Measurements from ENCODE around the gene LRP11.
"Not testable (repeated sequence)": the region's sequence is repeated elsewhere in the genome, so short reads cannot be mapped to it uniquely, and the experiment has no call there.

Gene LRP11, protein sequence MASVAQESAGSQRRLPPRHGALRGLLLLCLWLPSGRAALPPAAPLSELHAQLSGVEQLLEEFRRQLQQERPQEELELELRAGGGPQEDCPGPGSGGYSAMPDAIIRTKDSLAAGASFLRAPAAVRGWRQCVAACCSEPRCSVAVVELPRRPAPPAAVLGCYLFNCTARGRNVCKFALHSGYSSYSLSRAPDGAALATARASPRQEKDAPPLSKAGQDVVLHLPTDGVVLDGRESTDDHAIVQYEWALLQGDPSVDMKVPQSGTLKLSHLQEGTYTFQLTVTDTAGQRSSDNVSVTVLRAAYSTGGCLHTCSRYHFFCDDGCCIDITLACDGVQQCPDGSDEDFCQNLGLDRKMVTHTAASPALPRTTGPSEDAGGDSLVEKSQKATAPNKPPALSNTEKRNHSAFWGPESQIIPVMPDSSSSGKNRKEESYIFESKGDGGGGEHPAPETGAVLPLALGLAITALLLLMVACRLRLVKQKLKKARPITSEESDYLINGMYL

DNA sequence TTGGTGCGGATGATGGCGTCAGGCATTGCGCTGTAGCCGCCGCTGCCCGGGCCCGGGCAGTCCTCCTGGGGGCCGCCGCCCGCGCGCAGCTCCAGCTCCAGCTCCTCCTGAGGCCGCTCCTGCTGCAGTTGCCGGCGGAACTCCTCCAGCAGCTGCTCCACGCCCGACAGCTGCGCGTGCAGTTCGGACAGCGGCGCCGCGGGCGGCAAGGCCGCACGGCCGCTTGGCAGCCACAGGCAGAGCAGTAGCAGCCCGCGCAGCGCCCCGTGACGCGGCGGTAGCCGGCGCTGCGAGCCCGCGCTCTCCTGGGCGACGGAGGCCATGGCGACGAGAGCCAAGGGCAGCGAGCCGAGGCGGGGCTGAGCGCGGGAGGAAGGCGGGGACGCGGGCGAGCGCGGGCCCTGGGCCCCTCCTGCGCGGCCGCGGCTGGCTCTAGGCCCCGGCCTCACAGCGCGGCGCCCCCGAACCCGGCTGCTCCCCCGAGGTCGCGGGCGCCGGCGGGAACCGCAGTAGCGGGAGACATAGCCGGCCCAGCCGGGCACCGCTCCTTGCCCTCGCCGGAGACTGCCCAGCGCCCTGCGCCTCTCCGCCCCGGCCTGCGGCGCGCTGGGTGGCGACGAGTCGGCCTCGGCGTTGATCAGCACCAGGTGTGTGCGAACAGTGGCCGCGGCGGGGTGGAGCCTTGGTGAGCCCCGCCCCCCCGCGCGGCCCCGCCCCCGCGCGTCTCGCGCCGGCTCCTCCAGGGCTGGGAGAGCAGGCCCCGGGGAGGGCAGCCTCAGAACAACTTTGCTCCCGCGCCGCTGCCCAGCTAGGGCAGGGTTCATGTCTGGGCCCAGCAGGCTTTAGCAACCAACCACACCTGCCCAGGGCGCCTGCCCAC, at the start of gene LRP11:
LRP11 (minus strand) TSS at position 662 of the 880 bp plus-strand sequence; CDS start at position 323, 339 bp downstream.
- H3K4me1 ChIP-seq (ENCODE audit: control insufficient read depth, low read depth, low read length), result peaks cover 18% of the 10 kb centered on the region
- H3K4me3 ChIP-seq (ENCODE audit: low read length), result peak within 1 kb of the TSS; percentile 71
- H3K36me3 ChIP-seq (ENCODE audit: control insufficient read depth, low read depth, low read length), result no peaks in the 10 kb centered on the region
- H3K9me3 ChIP-seq (ENCODE audit: control insufficient read depth, low read depth, low read length), result no peaks in the 10 kb centered on the region
- H3K9ac ChIP-seq (ENCODE audit: low read length), result peak within 1 kb of the TSS; percentile 22
- H3K27me3 ChIP-seq (ENCODE audit: control insufficient read depth, insufficient read depth, low read length), result peaks cover 18% of the 10 kb centered on the region
- no peak within 1 kb of the TSS for H3K27ac ChIP-seq (ENCODE audit: low read length)

DNA sequence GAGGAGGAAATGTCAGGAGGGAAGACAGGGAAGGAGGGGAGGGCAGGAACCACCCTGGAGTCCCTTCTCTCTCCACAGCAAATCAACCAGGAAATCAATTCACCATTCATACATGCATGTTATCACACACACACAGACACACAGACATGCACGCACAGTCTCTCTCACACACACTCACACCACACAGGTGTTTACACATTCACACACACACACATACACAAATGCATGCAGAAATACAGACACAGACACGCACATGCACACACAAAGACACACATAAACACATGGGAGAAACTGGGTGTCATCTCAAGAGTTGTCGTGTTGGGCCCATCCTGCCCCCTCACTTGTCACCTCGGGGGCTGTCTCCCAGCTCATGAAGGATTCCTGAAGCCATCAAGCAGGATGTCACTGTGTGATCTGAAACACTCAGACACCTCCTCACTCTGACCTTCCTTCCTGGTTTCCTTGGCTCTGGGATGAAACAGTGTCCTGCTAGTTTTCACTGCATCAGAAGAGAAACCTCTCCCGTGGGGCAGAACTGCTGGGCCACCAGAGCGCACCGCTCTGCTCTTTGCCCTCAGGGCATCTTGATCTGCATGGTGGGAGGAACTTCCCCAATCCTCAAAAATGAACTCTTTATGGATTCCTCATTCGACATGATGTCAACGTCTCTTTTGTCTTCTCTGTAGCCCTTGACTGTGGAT, 49.5 kb upstream of the LRP11 start:
- H3K9me3 ChIP-seq (ENCODE audit: control insufficient read depth, low read depth, low read length), result peaks cover 5% of the 10 kb centered on the region
- H3K9ac ChIP-seq (ENCODE audit: low read length), result no peak overlapping the region
- H3K27ac ChIP-seq (ENCODE audit: low read length), result no peak overlapping the region
- H3K27me3 ChIP-seq (ENCODE audit: control insufficient read depth, insufficient read depth, low read length), result peaks cover under 1% of the 10 kb centered on the region
- no peak overlapping the region for H3K4me3 ChIP-seq (ENCODE audit: low read length)
- H3K4me1 ChIP-seq (ENCODE audit: control insufficient read depth, low read depth, low read length), result no peaks in the 10 kb centered on the region
- H3K36me3 ChIP-seq (ENCODE audit: control insufficient read depth, low read depth, low read length), result no peaks in the 10 kb centered on the region

DNA sequence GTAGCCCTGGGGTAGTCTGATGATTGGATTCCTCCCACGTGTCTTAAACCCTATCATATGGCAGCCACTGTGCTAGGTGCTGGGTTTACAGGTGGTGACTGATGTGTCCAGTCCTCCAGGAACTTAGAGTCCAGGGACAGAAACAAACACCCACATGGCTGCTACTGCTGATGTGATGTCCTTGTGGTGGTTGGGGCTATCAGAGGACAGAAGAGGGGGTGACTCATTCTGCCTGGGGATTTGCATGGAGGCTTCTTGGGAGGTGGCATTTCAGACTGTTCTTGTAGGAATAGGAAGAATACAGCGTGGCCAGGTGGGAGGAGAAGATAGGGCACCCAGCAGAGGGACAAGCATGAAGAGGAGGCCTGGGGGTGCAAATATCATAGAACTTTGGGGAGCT, 48.9 kb upstream of the LRP11 start:
- Histone ChIP-seq H3K36me3 (ENCODE audit: control insufficient read depth, low read depth, low read length) (no peaks in the 10 kb centered on the region), H3K4me3 (ENCODE audit: low read length) (no peak overlapping the region), H3K27ac (ENCODE audit: low read length) (no peak overlapping the region), H3K4me1 (ENCODE audit: control insufficient read depth, low read depth, low read length) (no peaks in the 10 kb centered on the region), H3K27me3 (ENCODE audit: control insufficient read depth, insufficient read depth, low read length) (no peaks in the 10 kb centered on the region), H3K9ac (ENCODE audit: low read length) (no peak overlapping the region), H3K9me3 (ENCODE audit: control insufficient read depth, low read depth, low read length) (peaks cover 10% of the 10 kb centered on the region)

DNA sequence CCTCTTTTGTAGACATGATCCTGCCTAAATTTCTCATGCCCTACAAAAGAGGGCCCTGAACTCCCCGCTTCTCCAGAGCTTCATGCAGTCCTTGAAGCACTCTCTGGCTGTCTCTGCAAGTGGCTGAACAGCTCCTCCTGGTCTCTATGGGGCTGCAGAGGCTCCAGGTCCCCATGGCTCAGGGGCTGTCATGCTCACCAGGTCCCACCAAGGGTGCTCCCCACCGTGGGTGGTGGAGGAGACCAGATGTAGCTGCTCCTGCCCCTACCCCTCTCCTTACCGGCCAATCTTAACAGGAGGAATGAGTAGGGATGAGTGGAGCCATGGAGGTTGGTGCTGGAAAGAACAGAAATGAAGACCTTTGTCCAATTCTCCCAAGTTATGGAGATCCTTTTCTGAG, 48.5 kb upstream of the LRP11 start:
- H3K4me3 ChIP-seq (ENCODE audit: low read length); H3K9ac ChIP-seq (ENCODE audit: low read length); H3K27me3 ChIP-seq (ENCODE audit: control insufficient read depth, insufficient read depth, low read length); H3K4me1 ChIP-seq (ENCODE audit: control insufficient read depth, low read depth, low read length); H3K27ac ChIP-seq (ENCODE audit: low read length); H3K36me3 ChIP-seq (ENCODE audit: control insufficient read depth, low read depth, low read length): not testable (repeated sequence)
- H3K9me3 ChIP-seq (ENCODE audit: control insufficient read depth, low read depth, low read length), result peaks cover 13% of the 10 kb centered on the region

DNA sequence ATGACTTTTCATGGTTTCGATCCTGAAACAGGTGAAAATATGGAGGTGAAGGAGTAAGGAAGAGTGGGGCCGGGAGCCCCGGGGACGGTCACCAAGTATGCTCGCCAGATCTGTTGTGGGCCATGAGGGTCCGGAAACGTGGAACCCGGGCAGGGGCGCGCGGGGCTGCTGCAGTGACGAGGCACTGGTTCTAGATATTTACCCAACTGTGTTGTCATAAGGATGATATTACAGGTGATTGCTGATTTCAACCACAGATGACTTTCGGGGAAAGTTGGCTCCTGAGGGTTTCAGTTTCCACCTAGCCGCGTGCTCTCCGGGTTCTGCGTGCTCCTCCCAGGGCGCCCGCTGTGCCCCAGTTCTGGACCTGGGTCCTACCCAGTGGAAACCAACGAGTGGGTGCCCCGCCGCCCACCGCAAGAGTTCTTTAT, 46.6 kb upstream of the LRP11 start:
- Histone ChIP-seq H3K9me3 (ENCODE audit: control insufficient read depth, low read depth, low read length) (peaks cover 13% of the 10 kb centered on the region), H3K36me3 (ENCODE audit: control insufficient read depth, low read depth, low read length) (no peaks in the 10 kb centered on the region), H3K27ac (ENCODE audit: low read length) (no peak overlapping the region), H3K9ac (ENCODE audit: low read length) (no peak overlapping the region), H3K27me3 (ENCODE audit: control insufficient read depth, insufficient read depth, low read length) (no peaks in the 10 kb centered on the region), H3K4me1 (ENCODE audit: control insufficient read depth, low read depth, low read length) (no peaks in the 10 kb centered on the region), H3K4me3 (ENCODE audit: low read length) (no peak overlapping the region)

DNA sequence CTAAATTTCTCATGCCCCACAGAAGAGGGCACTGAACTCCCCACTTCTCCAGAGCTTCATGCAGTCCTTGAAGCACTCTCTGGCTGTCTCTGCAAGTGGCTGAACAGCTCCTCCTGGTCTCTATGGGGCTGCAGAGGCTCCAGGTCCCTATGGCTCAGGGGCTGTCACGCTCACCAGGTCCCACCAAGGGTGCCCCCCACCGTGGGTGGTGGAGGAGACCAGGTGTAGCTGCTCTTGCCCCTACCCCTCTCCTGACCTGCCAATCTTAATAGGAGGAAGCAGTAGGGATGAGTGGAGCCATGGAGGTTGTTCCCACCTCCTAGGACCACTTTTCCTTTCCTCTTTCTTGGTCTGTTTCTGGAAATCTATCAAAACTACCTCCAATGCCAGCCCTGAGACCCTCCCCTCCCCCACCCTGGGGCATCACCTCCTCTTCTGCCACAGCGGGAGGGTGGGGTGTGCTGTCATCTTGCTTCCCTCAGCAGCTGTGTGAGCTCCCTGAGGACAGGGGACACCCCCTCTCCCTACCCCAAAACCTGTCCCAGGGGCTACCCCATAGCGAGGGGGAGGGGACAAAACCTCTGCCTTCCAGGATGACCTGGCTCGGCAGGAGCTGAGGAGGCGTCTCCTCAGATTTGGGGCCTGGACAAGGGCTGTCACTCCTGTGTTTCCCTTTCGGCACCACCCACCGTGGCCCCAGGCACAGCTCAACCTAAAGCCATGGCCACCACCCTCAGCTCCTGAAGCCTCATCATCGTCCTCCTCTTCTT, 45.7 kb upstream of the LRP11 start:
- Histone ChIP-seq H3K27me3 (ENCODE audit: control insufficient read depth, insufficient read depth, low read length) (no peaks in the 10 kb centered on the region), H3K4me1 (ENCODE audit: control insufficient read depth, low read depth, low read length) (no peaks in the 10 kb centered on the region), H3K9ac (ENCODE audit: low read length) (no peak overlapping the region), H3K9me3 (ENCODE audit: control insufficient read depth, low read depth, low read length) (peaks cover 13% of the 10 kb centered on the region), H3K27ac (ENCODE audit: low read length) (no peak overlapping the region), H3K36me3 (ENCODE audit: control insufficient read depth, low read depth, low read length) (no peaks in the 10 kb centered on the region), H3K4me3 (ENCODE audit: low read length) (no peak overlapping the region)

DNA sequence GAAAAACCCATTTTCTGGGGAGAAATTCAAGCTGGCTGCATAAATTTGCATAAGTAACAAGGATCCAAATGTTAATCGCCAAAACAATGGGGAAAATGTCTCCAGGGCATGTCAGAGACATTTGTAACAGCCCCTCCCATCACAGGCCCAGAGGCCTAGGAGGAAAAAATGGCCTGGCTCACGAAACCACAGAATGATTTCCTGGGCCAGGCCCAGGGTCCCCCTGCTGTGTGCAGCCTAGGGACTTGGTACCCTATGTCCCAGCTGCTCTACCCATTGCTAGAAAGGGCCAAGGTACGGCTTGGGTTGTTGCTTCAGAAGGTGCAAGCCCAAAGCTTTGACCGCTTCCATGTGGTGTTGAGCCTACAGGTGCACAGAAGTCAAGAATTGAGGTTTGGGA, 44.3 kb upstream of the LRP11 start:
- H3K27ac ChIP-seq (ENCODE audit: low read length); H3K36me3 ChIP-seq (ENCODE audit: control insufficient read depth, low read depth, low read length); H3K27me3 ChIP-seq (ENCODE audit: control insufficient read depth, insufficient read depth, low read length); H3K9ac ChIP-seq (ENCODE audit: low read length); H3K4me3 ChIP-seq (ENCODE audit: low read length); H3K4me1 ChIP-seq (ENCODE audit: control insufficient read depth, low read depth, low read length): not testable (repeated sequence)
- H3K9me3 ChIP-seq (ENCODE audit: control insufficient read depth, low read depth, low read length), result peaks cover 13% of the 10 kb centered on the region

DNA sequence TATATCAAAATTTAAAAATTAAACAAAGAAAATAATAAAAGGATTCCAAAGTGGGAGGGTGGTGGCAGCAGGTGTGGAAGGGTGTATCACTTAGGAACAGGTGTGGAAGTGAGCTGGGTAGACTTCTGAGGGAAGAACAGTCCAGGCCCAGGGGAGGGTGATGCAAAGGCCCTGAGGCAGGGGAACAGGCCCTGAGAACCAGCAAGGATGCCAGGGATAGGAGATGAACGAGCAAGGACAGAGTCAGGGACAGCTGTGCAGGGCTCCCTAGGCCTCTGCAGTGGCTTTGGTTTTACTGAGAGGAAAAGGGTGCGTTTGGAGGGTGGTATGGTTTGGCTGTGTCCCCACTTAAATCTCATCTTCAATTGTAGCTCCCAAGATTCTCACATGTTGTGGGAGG, 43.2 kb upstream of the LRP11 start:
- H3K4me3 ChIP-seq (ENCODE audit: low read length), result no peak overlapping the region
- H3K9me3 ChIP-seq (ENCODE audit: control insufficient read depth, low read depth, low read length), result peaks cover 13% of the 10 kb centered on the region
- H3K27me3 ChIP-seq (ENCODE audit: control insufficient read depth, insufficient read depth, low read length), result no peaks in the 10 kb centered on the region
- no peaks in the 10 kb centered on the region for H3K4me1 ChIP-seq (ENCODE audit: control insufficient read depth, low read depth, low read length)
- no peaks in the 10 kb centered on the region for H3K36me3 ChIP-seq (ENCODE audit: control insufficient read depth, low read depth, low read length)
- H3K9ac ChIP-seq (ENCODE audit: low read length), result no peak overlapping the region
- no peak overlapping the region for H3K27ac ChIP-seq (ENCODE audit: low read length)

DNA sequence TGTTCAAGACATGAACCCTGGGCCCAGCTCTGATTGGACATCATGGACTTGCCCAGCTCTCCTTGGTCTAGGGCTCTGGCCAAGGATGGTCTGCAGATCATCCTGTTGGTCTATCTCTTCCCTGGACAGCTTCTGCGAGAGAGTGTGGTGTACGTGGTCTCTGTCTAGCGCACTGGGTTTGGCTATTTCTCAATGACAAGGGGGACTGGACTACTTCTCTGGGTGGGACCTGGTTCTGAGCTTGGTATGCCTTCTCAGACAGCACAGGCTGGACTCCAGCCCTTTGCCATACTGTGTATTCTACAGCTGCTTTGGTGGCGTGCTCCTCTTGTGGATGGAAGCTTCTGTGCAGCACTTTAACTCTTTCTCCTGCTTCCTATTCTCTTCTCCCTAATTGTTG, 42.2 kb upstream of the LRP11 start:
- no peaks in the 10 kb centered on the region for H3K36me3 ChIP-seq (ENCODE audit: control insufficient read depth, low read depth, low read length)

DNA sequence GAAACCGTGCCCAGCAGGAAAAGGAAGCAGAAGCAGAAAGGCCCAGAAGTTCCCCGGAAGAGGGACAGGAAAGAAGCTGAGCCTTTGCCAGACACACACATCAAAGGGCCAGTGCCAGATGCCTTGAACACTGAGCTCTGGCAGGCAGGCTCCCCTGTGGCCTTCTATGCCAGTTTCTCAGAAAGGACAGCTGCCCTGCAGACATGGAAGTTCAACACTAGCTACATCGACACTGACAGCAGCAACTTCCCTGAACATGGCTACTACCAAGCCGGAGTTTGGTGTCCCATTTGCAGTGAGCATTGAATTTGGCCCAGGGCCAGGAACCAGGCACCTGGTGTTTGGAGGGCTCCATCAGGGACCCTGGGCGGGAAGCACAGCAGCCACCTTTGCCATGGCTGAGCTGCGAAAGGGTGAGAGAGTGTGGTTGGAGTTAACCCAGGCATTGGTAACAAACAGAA, 41.8 kb upstream of the LRP11 start:
- Histone ChIP-seq H3K27ac (ENCODE audit: low read length) (no peak overlapping the region), H3K36me3 (ENCODE audit: control insufficient read depth, low read depth, low read length) (no peaks in the 10 kb centered on the region), H3K4me1 (ENCODE audit: control insufficient read depth, low read depth, low read length) (no peaks in the 10 kb centered on the region), H3K27me3 (ENCODE audit: control insufficient read depth, insufficient read depth, low read length) (no peaks in the 10 kb centered on the region), H3K9me3 (ENCODE audit: control insufficient read depth, low read depth, low read length) (peaks cover 13% of the 10 kb centered on the region), H3K9ac (ENCODE audit: low read length) (no peak overlapping the region), H3K4me3 (ENCODE audit: low read length) (no peak overlapping the region)

More for the DNA sequence above, 42.2 kb upstream of the LRP11 start:
- H3K27me3 ChIP-seq (ENCODE audit: control insufficient read depth, insufficient read depth, low read length), result no peaks in the 10 kb centered on the region
- no peak overlapping the region for H3K27ac ChIP-seq (ENCODE audit: low read length)
- no peak overlapping the region for H3K4me3 ChIP-seq (ENCODE audit: low read length)
- no peaks in the 10 kb centered on the region for H3K4me1 ChIP-seq (ENCODE audit: control insufficient read depth, low read depth, low read length)
- no peak overlapping the region for H3K9ac ChIP-seq (ENCODE audit: low read length)
- H3K9me3 ChIP-seq (ENCODE audit: control insufficient read depth, low read depth, low read length), result peaks cover 13% of the 10 kb centered on the region

Data from iPS-18a (cell line).